Hepatocyte (in vitro differentiated cells): ENCODE data around the gene MMP8. TPM values are rescaled to one million over a fixed set of nuclear protein-coding genes. Genes with fewer than 3 reads are reported as not detected.
"Not testable (repeated sequence)": the region's sequence is repeated elsewhere in the genome, so short reads cannot be mapped to it uniquely, and the experiment has no call there.

Experiments
- DNase-seq: peaks from one replicate; pipeline ENCODE4 v3.0.0-alpha.2; 2016; ENCODE audit warnings: low spot score
- H2AFZ ChIP-seq: fragments of 200-600 bp; sonication (generic); 2 replicates; pipeline ENCODE4 v1.6.0; 2016; ENCODE audit warnings: antibody characterized with exemption, mild to moderate bottlenecking
- H3K27ac ChIP-seq: fragments of 200-600 bp; sonication (generic); 2 replicates; pipeline ENCODE4 v1.5.1; 2016; ENCODE audit warnings: mild to moderate bottlenecking
- H3K27me3 ChIP-seq: fragments of 200-600 bp; sonication (generic); 2 replicates; pipeline ENCODE4 v1.6.1; 2016
- H3K36me3 ChIP-seq: fragments of 200-600 bp; sonication (generic); replicated peaks from 2 replicates; pipeline ENCODE4 v1.5.1; 2016; ENCODE audit warnings: low read depth; ENCODE audit not compliant: insufficient read depth
- H3K4me1 ChIP-seq: fragments of 200-600 bp; sonication (generic); 2 replicates; pipeline ENCODE4 v1.5.1; 2016; ENCODE audit warnings: mild to moderate bottlenecking, moderate library complexity; ENCODE audit not compliant: insufficient read depth
- H3K4me2 ChIP-seq: fragments of 200-600 bp; sonication (generic); 2 replicates; pipeline ENCODE4 v1.6.0; 2016
- H3K4me3 ChIP-seq: fragments of 200-600 bp; sonication (generic); 2 replicates; pipeline ENCODE4 v1.5.1; 2016; ENCODE audit warnings: mild to moderate bottlenecking
- H3K79me2 ChIP-seq: fragments of 200-600 bp; sonication (generic); 2 replicates; pipeline ENCODE4 v1.6.0; 2017; ENCODE audit warnings: mild to moderate bottlenecking
- H3K9me2 ChIP-seq: fragments of 200-600 bp; sonication (generic); replicated peaks from 2 replicates; pipeline ENCODE4 v1.6.0; 2017; ENCODE audit warnings: mild to moderate bottlenecking; ENCODE audit not compliant: insufficient read depth
- H3K9me3 ChIP-seq: fragments of 200-600 bp; sonication (generic); 2 replicates; pipeline ENCODE4 v1.5.1; 2016; ENCODE audit warnings: low read depth, mild to moderate bottlenecking
- H4K20me1 ChIP-seq: fragments of 200-600 bp; sonication (generic); 2 replicates; pipeline ENCODE4 v1.6.0; 2016; ENCODE audit warnings: mild to moderate bottlenecking; ENCODE audit not compliant: insufficient read depth, poor library complexity, severe bottlenecking
- CTCF ChIP-seq: fragments of 200-600 bp; sonication (generic); IDR thresholded peaks from 2 replicates; pipeline ENCODE4 v1.5.1; 2016; ENCODE audit warnings: antibody characterized with exemption, mild to moderate bottlenecking; ENCODE audit not compliant: poor library complexity
- EZH2 ChIP-seq: fragments of 200-600 bp; sonication (generic); IDR thresholded peaks from 2 replicates; pipeline ENCODE4 v1.6.1; 2016; ENCODE audit warnings: antibody characterized with exemption, mild to moderate bottlenecking, borderline replicate concordance
- EZH2phosphoT487 ChIP-seq: fragments of 200-600 bp; sonication (generic); IDR thresholded peaks from one replicate; pipeline ENCODE4 v1.6.1; 2018; ENCODE audit warnings: antibody characterized with exemption, mild to moderate bottlenecking, low read depth, moderate library complexity; ENCODE audit not compliant: unreplicated experiment, severe bottlenecking
- WGBS: methylation state at CpG from one replicate; pipeline ENCODE4 v1.1.6; 2016; ENCODE audit warnings: low lambda C conversion rate; ENCODE audit errors: missing lambda C conversion rate; 5-methylcytosine and 5-hydroxymethylcytosine counted together
- polyA plus RNA-seq: library from polyadenylated mRNA; unstranded; fragments of >200 nt; fragmentation: Nextera tagmentation; extraction: Ambion mirVana; gene quantifications from 2 replicates; pipeline ENCODE4 v1.2.1, GENCODE V29; 2016
- total RNA-seq: library from RNA; depleted of rRNA; stranded (reverse); fragments of >200 nt; gene quantifications from 2 replicates; pipeline ENCODE4 v1.2.3, GENCODE V29; 2014

The MMP8 gene
- total and polyA plus RNA-seq, 2 experiments from 2014 or later: 0.37 TPM; not detected in 1

- no peak for DNase-seq
- Histone ChIP-seq H2AFZ (no peak overlapping the region), H3K27me3 (no peaks in the 10 kb centered on the region), H3K27ac (no peak overlapping the region), H3K36me3 (no peaks in the 10 kb centered on the region), H3K4me1 (no peaks in the 10 kb centered on the region), H3K4me2 (no peak overlapping the region), H4K20me1 (no peaks in the 10 kb centered on the region), H3K4me3 (no peak overlapping the region), H3K9me3 (no peaks in the 10 kb centered on the region), H3K9me2 (no peaks in the 10 kb centered on the region), H3K79me2 (no peaks in the 10 kb centered on the region)
- TF ChIP-seq EZH2 (no peak), CTCF (no peak), EZH2phosphoT487 (no peak)
These were observed 26.9 kb upstream of the MMP8 start for GRCh38 chr11:102751673-102752072.

GRCh38 chr11:102749101-102749722 is 24.5 kb upstream of the MMP8 start:
- DNase-seq: no peak
- H2AFZ ChIP-seq: no peak overlapping the region
- no peaks in the 10 kb centered on the region for H3K36me3 ChIP-seq
- H3K4me3 ChIP-seq: no peak overlapping the region
- TF ChIP-seq CTCF (no peak), EZH2phosphoT487 (no peak), EZH2 (no peak)
- H3K4me2 ChIP-seq: no peak overlapping the region
- no peaks in the 10 kb centered on the region for H3K9me2 ChIP-seq
- H3K79me2 ChIP-seq: no peaks in the 10 kb centered on the region
- H3K9me3 ChIP-seq: no peaks in the 10 kb centered on the region
- no peaks in the 10 kb centered on the region for H3K4me1 ChIP-seq
- H3K27me3 ChIP-seq: no peaks in the 10 kb centered on the region
- H4K20me1 ChIP-seq: no peaks in the 10 kb centered on the region
- H3K27ac ChIP-seq: no peak overlapping the region

- H3K27ac ChIP-seq: peak overlapping the region; percentile 9
- H3K36me3 ChIP-seq, H3K4me1 ChIP-seq, DNase-seq, H3K9me3 ChIP-seq, H3K4me3 ChIP-seq, H3K9me2 ChIP-seq, H4K20me1 ChIP-seq, H3K79me2 ChIP-seq, H3K27me3 ChIP-seq: not testable (repeated sequence)
- peak overlapping the region; percentile 45 for H2AFZ ChIP-seq
- peak overlapping the region; percentile 56 for H3K4me2 ChIP-seq
- WGBS: 65% methylated on average over 32 of the region's 32 CpGs
These were observed 22.2 kb upstream of the MMP8 start for GRCh38 chr11:102746746-102747578.

GRCh38 chr11:102734650-102735049 is 9.9 kb upstream of the MMP8 start:
- Histone ChIP-seq H3K79me2 (no peaks in the 10 kb centered on the region), H3K9me3 (no peaks in the 10 kb centered on the region), H3K36me3 (no peaks in the 10 kb centered on the region), H3K4me1 (no peaks in the 10 kb centered on the region), H3K4me2 (no peak overlapping the region), H3K9me2 (no peaks in the 10 kb centered on the region), H3K27ac (no peak overlapping the region), H2AFZ (no peak overlapping the region), H3K27me3 (no peaks in the 10 kb centered on the region), H3K4me3 (no peak overlapping the region), H4K20me1 (no peaks in the 10 kb centered on the region)
- DNase-seq: no peak
- no peak for TF ChIP-seq EZH2
- TF ChIP-seq EZH2phosphoT487: no peak
- no peak for TF ChIP-seq CTCF
